ENCODE data around the gene IL1R2. TPM values are rescaled to one million over a fixed set of nuclear protein-coding genes. Genes with fewer than 3 reads are reported as not detected.

IL1R2 gene
- total RNA-seq, 2 experiments from 2014 or later = not detected

DNA sequence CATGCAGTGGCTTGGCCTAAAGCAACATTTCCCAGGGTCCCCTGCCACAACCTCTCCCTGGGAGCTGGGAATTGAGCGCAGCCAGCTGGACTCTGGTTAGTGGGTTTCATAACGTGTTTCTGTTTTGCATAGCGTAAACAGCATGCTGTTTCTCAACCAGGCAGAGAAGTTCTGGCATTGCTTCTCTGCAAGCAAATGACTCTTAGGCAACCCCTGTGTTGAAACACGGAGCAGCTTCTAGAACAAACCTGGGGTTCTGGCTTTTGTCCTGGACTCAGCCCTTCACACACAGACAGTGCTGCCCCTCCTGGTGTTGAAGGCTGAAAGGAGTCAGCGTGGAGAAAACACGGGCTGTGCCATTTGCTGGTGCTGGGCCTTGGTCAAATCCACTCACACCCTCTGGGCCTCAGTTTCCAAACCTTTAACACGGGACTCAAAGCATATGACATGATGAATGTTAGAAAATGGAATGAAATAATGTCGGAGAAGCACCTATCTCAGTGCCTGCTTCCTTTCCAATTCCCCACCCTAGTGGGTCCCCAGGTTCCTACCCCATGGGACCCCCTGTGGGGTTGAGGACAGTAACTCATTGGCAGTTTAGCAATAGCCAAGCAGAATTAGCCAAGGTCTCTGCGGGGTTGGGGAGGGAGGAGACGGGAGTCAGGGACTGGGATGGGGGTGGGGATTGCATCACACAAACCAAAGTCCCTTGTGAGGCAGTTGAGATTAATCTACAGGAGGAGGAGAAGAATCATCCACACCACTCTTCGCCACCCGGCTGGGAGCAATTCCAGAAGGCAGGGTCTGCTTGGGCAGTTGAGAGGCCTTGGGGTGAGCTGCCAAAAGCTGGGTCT, 30.2 kb upstream of the IL1R2 start:
- Histone ChIP-seq H3K4me2 (ENCODE audit: low read length) (no peak overlapping the region), H3K9me3 (ENCODE audit: low read length) (no peaks in the 10 kb centered on the region), H3K9me2 (ENCODE audit: insufficient read depth, low read length) (no peaks in the 10 kb centered on the region), H4K20me1 (ENCODE audit: insufficient read depth, low read length) (no peaks in the 10 kb centered on the region), H3K27ac (ENCODE audit: low read depth, low read length, poor library complexity, severe bottlenecking) (no peak overlapping the region), H3K4me1 (ENCODE audit: insufficient read depth, low read length, poor library complexity, severe bottlenecking) (no peaks in the 10 kb centered on the region), H2AFZ (ENCODE audit: low read length) (no peak overlapping the region), H3K36me3 (ENCODE audit: insufficient read depth, low read length) (no peaks in the 10 kb centered on the region), H3K4me3 (ENCODE audit: low read depth, low read length, poor library complexity, severe bottlenecking) (no peak overlapping the region), H3K79me2 (ENCODE audit: insufficient read depth, low read depth, low read length) (no peaks in the 10 kb centered on the region)
- intact Hi-C loops (cut with micrococcal nuclease; ENCODE audit: unreplicated experiment) = no loop called here
- ChIA-PET CTCF (ENCODE audit: unreplicated experiment) (no interaction called here), POLR2A (no interaction called here)
- BruUV-seq (replicated peaks) = no TSS peak
- no peak for DNase-seq (ENCODE audit: low spot score)
- TF ChIP-seq EZH2phosphoT487 (IDR thresholded peaks at IDR 0.05; ENCODE audit: borderline replicate concordance, low read depth, low read length) = no peak
- TF ChIP-seq, protein P1, sequence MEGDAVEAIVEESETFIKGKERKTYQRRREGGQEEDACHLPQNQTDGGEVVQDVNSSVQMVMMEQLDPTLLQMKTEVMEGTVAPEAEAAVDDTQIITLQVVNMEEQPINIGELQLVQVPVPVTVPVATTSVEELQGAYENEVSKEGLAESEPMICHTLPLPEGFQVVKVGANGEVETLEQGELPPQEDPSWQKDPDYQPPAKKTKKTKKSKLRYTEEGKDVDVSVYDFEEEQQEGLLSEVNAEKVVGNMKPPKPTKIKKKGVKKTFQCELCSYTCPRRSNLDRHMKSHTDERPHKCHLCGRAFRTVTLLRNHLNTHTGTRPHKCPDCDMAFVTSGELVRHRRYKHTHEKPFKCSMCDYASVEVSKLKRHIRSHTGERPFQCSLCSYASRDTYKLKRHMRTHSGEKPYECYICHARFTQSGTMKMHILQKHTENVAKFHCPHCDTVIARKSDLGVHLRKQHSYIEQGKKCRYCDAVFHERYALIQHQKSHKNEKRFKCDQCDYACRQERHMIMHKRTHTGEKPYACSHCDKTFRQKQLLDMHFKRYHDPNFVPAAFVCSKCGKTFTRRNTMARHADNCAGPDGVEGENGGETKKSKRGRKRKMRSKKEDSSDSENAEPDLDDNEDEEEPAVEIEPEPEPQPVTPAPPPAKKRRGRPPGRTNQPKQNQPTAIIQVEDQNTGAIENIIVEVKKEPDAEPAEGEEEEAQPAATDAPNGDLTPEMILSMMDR (conservative IDR thresholded peaks at IDR 0.05; ENCODE audit: low read length) = no peak

DNA sequence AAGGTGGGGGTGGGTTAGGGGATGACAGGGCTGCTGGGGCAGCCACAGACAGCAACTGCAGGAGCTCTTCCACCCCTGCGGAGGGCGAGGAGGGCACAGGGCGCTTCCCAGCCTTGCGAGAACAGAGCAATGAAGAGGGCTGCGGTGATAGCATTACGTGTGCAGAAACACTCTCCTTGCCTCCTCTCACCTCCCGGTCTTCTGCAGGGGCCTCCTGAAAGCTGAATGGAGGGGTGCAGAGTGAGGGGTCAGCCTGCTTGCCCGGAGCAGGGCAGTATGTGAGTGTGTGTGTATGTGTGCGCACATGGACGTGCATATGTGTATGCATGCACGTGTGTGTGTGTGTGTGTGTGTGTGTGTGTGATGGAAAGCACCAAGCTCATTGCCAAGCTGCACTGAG, 29.5 kb upstream of the IL1R2 start:
- no peaks in the 10 kb centered on the region for H3K9me2 ChIP-seq (ENCODE audit: insufficient read depth, low read length)
- H3K27ac ChIP-seq (ENCODE audit: low read depth, low read length, poor library complexity, severe bottlenecking) = no peak overlapping the region
- ChIA-PET CTCF (ENCODE audit: unreplicated experiment) (no interaction called here), POLR2A (no interaction called here)
- no peaks in the 10 kb centered on the region for H3K9me3 ChIP-seq (ENCODE audit: low read length)
- H3K4me1 ChIP-seq (ENCODE audit: insufficient read depth, low read length, poor library complexity, severe bottlenecking) = no peaks in the 10 kb centered on the region
- BruUV-seq (replicated peaks) = no TSS peak
- H3K4me2 ChIP-seq (ENCODE audit: low read length) = no peak overlapping the region
- no peak overlapping the region for H3K4me3 ChIP-seq (ENCODE audit: low read depth, low read length, poor library complexity, severe bottlenecking)
- TF ChIP-seq EZH2phosphoT487 (IDR thresholded peaks at IDR 0.05; ENCODE audit: borderline replicate concordance, low read depth, low read length) = no peak
- TF ChIP-seq, protein P1 (conservative IDR thresholded peaks at IDR 0.05; ENCODE audit: low read length) = no peak
- no peaks in the 10 kb centered on the region for H3K36me3 ChIP-seq (ENCODE audit: insufficient read depth, low read length)
- intact Hi-C loops (cut with micrococcal nuclease; ENCODE audit: unreplicated experiment) = no loop called here
- DNase-seq (ENCODE audit: low spot score) = no peak
- H3K79me2 ChIP-seq (ENCODE audit: insufficient read depth, low read depth, low read length) = no peaks in the 10 kb centered on the region
- no peaks in the 10 kb centered on the region for H4K20me1 ChIP-seq (ENCODE audit: insufficient read depth, low read length)
- H2AFZ ChIP-seq (ENCODE audit: low read length) = no peak overlapping the region

DNA sequence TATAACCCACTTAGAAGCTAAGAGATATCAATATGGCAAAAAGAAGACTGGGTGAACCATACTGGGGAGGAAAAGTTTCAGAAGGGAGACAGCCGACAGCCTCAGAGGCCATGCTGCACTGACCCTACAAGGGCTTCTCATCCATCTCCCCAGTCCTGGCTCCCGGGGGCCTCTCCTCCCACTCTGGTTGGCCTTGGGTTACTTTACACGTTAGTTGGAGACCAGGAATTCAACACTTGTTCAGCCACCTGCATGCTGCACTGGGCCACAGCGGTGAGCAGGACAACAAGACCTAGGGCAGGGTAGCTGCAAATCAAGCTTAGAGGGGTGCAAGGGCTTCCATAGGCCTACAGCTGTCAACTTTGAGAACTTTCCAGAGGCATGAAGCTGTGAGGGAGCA, 28.6 kb upstream of the IL1R2 start:
- Histone ChIP-seq H3K79me2 (ENCODE audit: insufficient read depth, low read depth, low read length) (no peaks in the 10 kb centered on the region), H2AFZ (ENCODE audit: low read length) (no peak overlapping the region), H3K27ac (ENCODE audit: low read depth, low read length, poor library complexity, severe bottlenecking) (no peak overlapping the region), H3K4me2 (ENCODE audit: low read length) (no peak overlapping the region), H3K9me3 (ENCODE audit: low read length) (no peaks in the 10 kb centered on the region), H3K4me1 (ENCODE audit: insufficient read depth, low read length, poor library complexity, severe bottlenecking) (no peaks in the 10 kb centered on the region), H3K4me3 (ENCODE audit: low read depth, low read length, poor library complexity, severe bottlenecking) (no peak overlapping the region), H3K9me2 (ENCODE audit: insufficient read depth, low read length) (no peaks in the 10 kb centered on the region), H3K36me3 (ENCODE audit: insufficient read depth, low read length) (no peaks in the 10 kb centered on the region), H4K20me1 (ENCODE audit: insufficient read depth, low read length) (no peaks in the 10 kb centered on the region)
- no peak for DNase-seq (ENCODE audit: low spot score)
- no TSS peak for BruUV-seq (replicated peaks)
- ChIA-PET CTCF (ENCODE audit: unreplicated experiment) (no interaction called here), POLR2A (no interaction called here)
- intact Hi-C loops (cut with micrococcal nuclease; ENCODE audit: unreplicated experiment) = no loop called here
- TF ChIP-seq, protein P1 (conservative IDR thresholded peaks at IDR 0.05; ENCODE audit: low read length) = no peak
- TF ChIP-seq EZH2phosphoT487 (IDR thresholded peaks at IDR 0.05; ENCODE audit: borderline replicate concordance, low read depth, low read length) = no peak

All from OCI-LY7 (cell line).